CD14-positive monocyte (primary cell): Measurements from ENCODE around the gene CACNB4. TPM values are rescaled to one million over a fixed set of nuclear protein-coding genes. Genes with fewer than 3 reads are reported as not detected.

Source experiments
- DNase-seq, 3 donors: peaks; one replicate each; pipeline ENCODE4 v3.0.0-alpha.2; 2011 to 2022
- H2AFZ ChIP-seq: 2 replicates; pipeline ENCODE4 v1.6.0; 2012; ENCODE audit warnings: mild to moderate bottlenecking, low read depth, low read length, inconsistent platforms; ENCODE audit not compliant: insufficient read depth, poor library complexity, severe bottlenecking
- H3K27ac ChIP-seq, 2 donors: 1 replicate in 1 of 2; 2 replicates in 1 of 2; pipeline ENCODE4 v1.5.1; 2012 to 2013; ENCODE audit warnings: low read length in 2 of 2, control low read depth in 1 of 2, inconsistent platforms in 1 of 2, low read depth in 1 of 2, mild to moderate bottlenecking in 1 of 2
- H3K27me3 ChIP-seq, 2 donors: one replicate each; pipeline versions ENCODE4 v1.6.0 to v1.6.1; 2011 to 2013; ENCODE audit warnings: low read length in 2 of 2; ENCODE audit not compliant: control insufficient read depth in 2 of 2, insufficient read depth in 2 of 2
- H3K36me3 ChIP-seq, 2 donors: replicated peaks in 1 of 2; 1 replicate in 1 of 2; 2 replicates in 1 of 2; pipeline versions ENCODE4 v1.5.1 to v1.6.1; 2012 to 2013; ENCODE audit warnings: low read length in 2 of 2, control low read depth in 1 of 2, inconsistent platforms in 1 of 2, mild to moderate bottlenecking in 1 of 2; ENCODE audit not compliant: insufficient read depth in 2 of 2, control insufficient read depth in 1 of 2
- H3K4me1 ChIP-seq, 2 donors: 1 replicate in 1 of 2; 2 replicates in 1 of 2; pipeline versions ENCODE4 v1.5.1 to v1.6.1; 2012 to 2013; ENCODE audit warnings: low read length in 2 of 2, control low read depth in 1 of 2, inconsistent platforms in 1 of 2, mild to moderate bottlenecking in 1 of 2, moderate library complexity in 1 of 2; ENCODE audit not compliant: insufficient read depth in 2 of 2, control insufficient read depth in 1 of 2
- H3K4me2 ChIP-seq: replicated peaks from 2 replicates; pipeline ENCODE3; 2012; ENCODE audit warnings: low read length, moderate library complexity, mild to moderate bottlenecking; ENCODE audit not compliant: poor library complexity, severe bottlenecking; ENCODE audit errors: extremely low read depth
- H3K4me3 ChIP-seq, 3 experiments: fragments of 200-600 bp in 1 of 3; sonication (generic) in 1 of 3; replicated peaks in 1 of 3; 1 replicate in 2 of 3; 2 replicates in 1 of 3; pipeline ENCODE4 v1.5.1; 2011 to 2013; ENCODE audit warnings: low read length in 3 of 3, mild to moderate bottlenecking in 3 of 3, control low read depth in 2 of 3, low read depth in 2 of 3, inconsistent platforms in 1 of 3, moderate library complexity in 1 of 3
- H3K79me2 ChIP-seq: 2 replicates; pipeline ENCODE4 v1.6.0; 2012; ENCODE audit warnings: mild to moderate bottlenecking, control low read depth, inconsistent platforms, low read length, moderate library complexity; ENCODE audit not compliant: insufficient read depth
- H3K9ac ChIP-seq: 2 replicates; pipeline ENCODE4 v1.6.0; 2017; ENCODE audit warnings: low read length, mild to moderate bottlenecking; ENCODE audit not compliant: insufficient read depth, poor library complexity, severe bottlenecking
- H3K9me3 ChIP-seq, 2 donors: replicated peaks in 1 of 2; 1 replicate in 1 of 2; 2 replicates in 1 of 2; pipeline versions ENCODE4 v1.5.1 to v1.6.1; 2012 to 2013; ENCODE audit warnings: low read length in 2 of 2, control low read depth in 1 of 2; ENCODE audit not compliant: control insufficient read depth in 1 of 2, insufficient read depth in 1 of 2
- H4K20me1 ChIP-seq: 2 replicates; pipeline ENCODE4 v1.6.0; 2012; ENCODE audit warnings: mild to moderate bottlenecking, low read length, control low read depth, moderate library complexity; ENCODE audit not compliant: insufficient read depth
- H3K27ac Mint-ChIP-seq, 7 donors: one replicate each; pipeline ENCODE4 v1.8.0; 2020; ENCODE audit warnings: mild to moderate bottlenecking in 7 of 7, mixed read lengths in 7 of 7, moderate library complexity in 6 of 7, inconsistent platforms in 2 of 7
- H3K27me3 Mint-ChIP-seq, 3 donors: one replicate each; pipeline ENCODE4 v1.8.0; 2021 to 2022; ENCODE audit warnings: low read depth in 3 of 3, mild to moderate bottlenecking in 3 of 3, mixed read lengths in 3 of 3, moderate library complexity in 3 of 3, inconsistent platforms in 1 of 3
- H3K36me3 Mint-ChIP-seq, 2 donors: one replicate each; pipeline ENCODE4 v1.8.0; 2020; ENCODE audit warnings: mixed read lengths in 2 of 2, inconsistent platforms in 1 of 2, mild to moderate bottlenecking in 1 of 2
- H3K4me1 Mint-ChIP-seq: one replicate; pipeline ENCODE4 v1.8.0; 2020; ENCODE audit warnings: mild to moderate bottlenecking, mixed read lengths
- H3K4me3 Mint-ChIP-seq, 2 donors: one replicate each; pipeline ENCODE4 v1.8.0; 2020; ENCODE audit warnings: mild to moderate bottlenecking in 2 of 2, mixed read lengths in 2 of 2, moderate library complexity in 1 of 2
- H3K9me3 Mint-ChIP-seq, 7 donors: one replicate each; pipeline ENCODE4 v1.8.0; 2020 to 2022; ENCODE audit warnings: mixed read lengths in 7 of 7, mild to moderate bottlenecking in 6 of 7, moderate library complexity in 6 of 7, inconsistent platforms in 2 of 7
- CTCF ChIP-seq: fragments of 200-600 bp; IDR thresholded peaks from one replicate; pipeline ENCODE4 v1.8.0; 2022; ENCODE audit warnings: antibody characterized with exemption, mild to moderate bottlenecking
- WGBS: methylation state at CpG from one replicate; pipeline ENCODE4 v1.1.5; 2013; ENCODE audit warnings: missing lambda C conversion rate; ENCODE audit not compliant: insufficient coverage; 5-methylcytosine and 5-hydroxymethylcytosine counted together
- intact Hi-C, 2 donors: fragments of 100-400 bp; cut with micrococcal nuclease; formaldehyde crosslinking; loops; one replicate each; pipeline versions ENCODE4 v1.15.0 to v1.15.1; 2023
- polyA plus RNA-seq, 3 donors: library from polyadenylated mRNA; depleted of rRNA in 1 of 3; unstranded in 2 of 3; stranded (reverse) in 1 of 3; fragments of 300-500 nt in 2 of 3; fragments of >200 nt in 1 of 3; fragmentation: Illumina TruSeq in 2 of 3; gene quantifications; 1 replicate in 2 of 3; 2 replicates in 1 of 3; pipeline ENCODE4 v1.2.3, GENCODE V29; 2012 to 2021

CACNB4 gene
- polyA plus RNA-seq, 3 donors = 0.44 to 1.9 (median 1.1) TPM

- intact Hi-C loops = no loop called here
- DNase-seq = peak in 2 of 3 donors; percentile 25 to 35
- no CpG with 5 or more reads among the region's 3 CpGs for WGBS
- Mint-ChIP-seq H3K4me1 (peaks cover 72% of the 10 kb centered on the region), H3K9me3 (no peaks in the 10 kb centered on the region), H3K36me3 (peaks cover 3 to 6% of the 10 kb centered on the region in 2 donors), H3K27me3 (peaks cover 0 to 4% (median 4%) of the 10 kb centered on the region in 3 donors), H3K4me3 (peak overlapping the region in 1 of 2 donors; percentile 35), H3K27ac (peak overlapping the region in 4 of 7 donors; percentile 50 to 79 (median 62))
- H4K20me1 ChIP-seq = no peaks in the 10 kb centered on the region
- no peak for TF ChIP-seq CTCF
- H3K79me2 ChIP-seq = no peaks in the 10 kb centered on the region
- H3K27ac ChIP-seq = peak overlapping the region in 1 of 2 donors; percentile 6
- H3K4me2 ChIP-seq = peak overlapping the region; percentile 9
- no peaks in the 10 kb centered on the region for H3K36me3 ChIP-seq
- H2AFZ ChIP-seq = no peak overlapping the region
- no peaks in the 10 kb centered on the region for H3K27me3 ChIP-seq
- H3K9me3 ChIP-seq = no peaks in the 10 kb centered on the region
- no peak overlapping the region for H3K4me3 ChIP-seq
- H3K4me1 ChIP-seq = peaks cover 70 to 75% of the 10 kb centered on the region in 2 donors
- no peak overlapping the region for H3K9ac ChIP-seq
Measured at GRCh38 chr2:152051436-152051835, 47.4 kb downstream of the CACNB4 start.

- Mint-ChIP-seq H3K27me3 (peaks cover 0 to 4% (median 3%) of the 10 kb centered on the region in 3 donors), H3K36me3 (peaks cover 3% of the 10 kb centered on the region in 2 donors), H3K4me1 (peaks cover 72% of the 10 kb centered on the region), H3K4me3 (no peak overlapping the region), H3K27ac (peak overlapping the region in 3 of 7 donors; percentile 24 to 73 (median 53)), H3K9me3 (no peaks in the 10 kb centered on the region)
- H4K20me1 ChIP-seq = no peaks in the 10 kb centered on the region
- no peak overlapping the region for H3K27ac ChIP-seq
- H3K27me3 ChIP-seq = no peaks in the 10 kb centered on the region
- peak overlapping the region; percentile 9 for H3K4me2 ChIP-seq
- H3K79me2 ChIP-seq = no peaks in the 10 kb centered on the region
- DNase-seq = peak in 1 of 3 donors; percentile 31
- H3K36me3 ChIP-seq = no peaks in the 10 kb centered on the region
- no peaks in the 10 kb centered on the region for H3K9me3 ChIP-seq
- no peak overlapping the region for H3K4me3 ChIP-seq
- H2AFZ ChIP-seq = no peak overlapping the region
- 45% methylated on average over 3 of the region's 6 CpGs for WGBS
- H3K4me1 ChIP-seq = peaks cover 70 to 76% of the 10 kb centered on the region in 2 donors
- H3K9ac ChIP-seq = no peak overlapping the region
- no peak for TF ChIP-seq CTCF
- intact Hi-C loops = no loop called here
Measured at GRCh38 chr2:152050915-152051314, 47.9 kb downstream of the CACNB4 start.
